ENCODE results near the gene LENG8.
"Not testable (repeated sequence)": the region's sequence is repeated elsewhere in the genome, so short reads cannot be mapped to it uniquely, and the experiment has no call there.

Gene LENG8

DNA sequence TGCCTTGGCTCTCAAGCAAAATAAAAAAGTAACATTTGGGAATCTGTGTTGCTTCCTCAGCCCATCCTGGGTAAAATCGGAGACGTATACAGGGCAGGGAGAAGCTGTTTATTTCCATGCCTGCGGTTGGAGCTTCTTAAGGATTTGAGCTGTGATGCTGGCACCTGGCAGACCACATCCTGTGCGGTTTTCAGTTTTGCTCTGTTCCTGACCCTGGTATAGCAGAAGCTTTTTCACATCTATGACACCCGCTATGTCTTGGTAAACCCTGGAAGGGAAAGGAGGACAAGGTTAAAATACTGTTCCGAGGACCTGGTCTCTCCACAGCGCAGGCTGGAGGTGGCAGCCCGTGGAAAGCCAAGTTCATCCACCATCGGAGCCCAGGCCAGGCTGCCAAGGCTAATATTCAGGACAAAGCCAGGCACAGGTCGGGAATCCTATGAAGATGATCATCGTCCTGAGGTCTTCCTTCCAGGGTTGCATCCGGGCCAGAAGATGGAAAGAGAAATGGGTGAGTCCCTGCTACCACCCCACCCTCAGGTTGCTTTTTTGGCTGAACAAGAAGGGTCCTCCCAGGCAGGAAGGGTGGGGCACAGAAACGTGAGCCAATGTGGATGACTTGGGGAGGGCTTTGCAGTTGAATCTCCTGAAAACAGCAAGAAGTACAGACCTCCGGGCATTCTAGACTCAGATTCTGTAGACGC lies 48.9 kb downstream of the LENG8 start:
- H2AK5ac ChIP-seq (ENCODE audit: low read length); H3K79me1 ChIP-seq (ENCODE audit: low read length); H2BK15ac ChIP-seq (replicated peaks; ENCODE audit: low read depth); H3K4me3 ChIP-seq (ENCODE audit: low read length); H3K4me1 ChIP-seq (ENCODE audit: control insufficient read depth, low read depth, low read length); H4K8ac ChIP-seq (ENCODE audit: low read depth, low read length); H3K4me2 ChIP-seq (ENCODE audit: low read length); H2BK5ac ChIP-seq (ENCODE audit: low read length); H3K27me3 ChIP-seq (ENCODE audit: insufficient read depth, low read length, poor library complexity); H3K56ac ChIP-seq (ENCODE audit: low read length); H3K36me3 ChIP-seq (ENCODE audit: control insufficient read depth, insufficient read depth, low read length); H3K23ac ChIP-seq (ENCODE audit: low read length); H3K18ac ChIP-seq (ENCODE audit: low read length); H3K9ac ChIP-seq (ENCODE audit: low read length); H3K79me2 ChIP-seq (ENCODE audit: control insufficient read depth, insufficient read depth, low read length); H4K5ac ChIP-seq (ENCODE audit: low read length); DNase-seq; H3K27ac ChIP-seq (ENCODE audit: low read depth, low read length); H3K4ac ChIP-seq (ENCODE audit: low read depth, low read length); H2BK120ac ChIP-seq (ENCODE audit: low read depth, low read length): not testable (repeated sequence)
- no CpG with 5 or more reads among the region's 15 CpGs for WGBS (ENCODE audit: extremely low coverage, insufficient coverage, low lambda C conversion rate)

DNA sequence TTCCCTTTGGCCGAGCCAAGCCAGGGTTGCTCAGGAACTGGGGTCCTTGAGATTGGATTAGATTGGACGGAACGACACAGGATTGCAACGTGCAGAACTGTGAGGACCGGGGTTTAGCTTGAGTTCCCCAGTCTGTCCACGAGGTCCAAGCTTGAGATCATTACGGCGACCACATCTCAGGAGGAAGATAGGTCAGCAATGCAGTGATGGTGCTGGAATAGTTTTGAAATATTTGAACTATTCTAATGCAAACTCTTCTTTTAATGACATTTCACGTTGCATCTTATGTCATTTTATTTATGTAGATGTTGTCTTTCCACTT lies 49.4 kb downstream of the LENG8 start:
- not testable (repeated sequence) for H3K56ac ChIP-seq (ENCODE audit: low read length); H2AK5ac ChIP-seq (ENCODE audit: low read length)
- WGBS (ENCODE audit: extremely low coverage, insufficient coverage, low lambda C conversion rate), result no CpG with 5 or more reads among the region's 9 CpGs

DNA sequence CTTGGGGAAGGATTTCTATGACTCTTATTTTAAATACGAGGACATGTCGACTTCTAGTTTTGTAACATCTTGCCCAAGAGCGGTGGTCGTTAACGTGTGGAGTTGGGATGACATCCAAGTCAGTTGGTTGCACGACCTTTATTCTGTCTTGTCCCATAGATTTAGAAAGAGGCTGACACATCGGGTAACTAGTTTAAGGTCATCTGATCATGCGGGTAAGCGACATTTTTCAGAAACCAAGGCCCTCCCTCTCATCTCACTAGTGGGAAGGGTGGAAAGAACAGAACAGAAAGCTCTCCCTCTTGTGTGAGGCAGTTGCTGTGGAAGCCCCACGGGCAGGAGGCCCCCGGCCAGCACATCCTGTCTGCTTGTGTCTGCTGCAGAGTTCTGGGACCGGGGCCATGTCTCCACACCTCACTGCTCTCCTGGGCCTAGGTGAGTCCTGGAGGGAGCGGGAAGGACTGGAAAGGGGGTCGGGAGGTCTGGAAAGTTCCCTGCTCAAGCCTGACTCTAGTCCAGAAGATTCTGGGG lies 53.6 kb downstream of the LENG8 start, which contains the start of gene LAIR2:
Gene LAIR2, plus strand, starts transcription at position 314 of the 531 bp plus-strand sequence. Its CDS starts 88 bp downstream, at position 402.
- H3K4me3 ChIP-seq (ENCODE audit: low read length), result no peak within 1 kb of the TSS
- no peak within 1 kb of the TSS for H2BK5ac ChIP-seq (ENCODE audit: low read length)
- no peak within 1 kb of the TSS for H3K9ac ChIP-seq (ENCODE audit: low read length)
- H3K79me2 ChIP-seq (ENCODE audit: control insufficient read depth, insufficient read depth, low read length), result no peaks in the 10 kb centered on the region
- H3K4me1 ChIP-seq (ENCODE audit: control insufficient read depth, low read depth, low read length), result no peaks in the 10 kb centered on the region
- no peak within 1 kb of the TSS for H2AK5ac ChIP-seq (ENCODE audit: low read length)
- no peak within 1 kb of the TSS for H2BK120ac ChIP-seq (ENCODE audit: low read depth, low read length)
- no CpG with 5 or more reads among the region's 14 CpGs for WGBS (ENCODE audit: extremely low coverage, insufficient coverage, low lambda C conversion rate)
- H3K23ac ChIP-seq (ENCODE audit: low read length), result no peak within 1 kb of the TSS
- H4K8ac ChIP-seq (ENCODE audit: low read depth, low read length), result no peak within 1 kb of the TSS
- no peak within 1 kb of the TSS for H2BK15ac ChIP-seq (replicated peaks; ENCODE audit: low read depth)
- no peak within 1 kb of the TSS for H3K4me2 ChIP-seq (ENCODE audit: low read length)
- no peak within 1 kb of the TSS for H3K18ac ChIP-seq (ENCODE audit: low read length)
- no peak for DNase-seq
- no peak within 1 kb of the TSS for H4K5ac ChIP-seq (ENCODE audit: low read length)
- no peak within 1 kb of the TSS for H3K27ac ChIP-seq (ENCODE audit: low read depth, low read length)
- H3K4ac ChIP-seq (ENCODE audit: low read depth, low read length), result no peak within 1 kb of the TSS
- no peaks in the 10 kb centered on the region for H3K79me1 ChIP-seq (ENCODE audit: low read length)
- no peaks in the 10 kb centered on the region for H3K27me3 ChIP-seq (ENCODE audit: insufficient read depth, low read length, poor library complexity)
- no peaks in the 10 kb centered on the region for H3K36me3 ChIP-seq (ENCODE audit: control insufficient read depth, insufficient read depth, low read length)
- H3K56ac ChIP-seq (ENCODE audit: low read length), result no peak within 1 kb of the TSS

More for the DNA sequence above, 49.4 kb downstream of the LENG8 start:
- not testable (repeated sequence) for H3K4me1 ChIP-seq (ENCODE audit: control insufficient read depth, low read depth, low read length); H3K4me3 ChIP-seq (ENCODE audit: low read length); DNase-seq; H3K9ac ChIP-seq (ENCODE audit: low read length); H3K18ac ChIP-seq (ENCODE audit: low read length); H3K4ac ChIP-seq (ENCODE audit: low read depth, low read length); H3K4me2 ChIP-seq (ENCODE audit: low read length); H2BK15ac ChIP-seq (replicated peaks; ENCODE audit: low read depth); H4K8ac ChIP-seq (ENCODE audit: low read depth, low read length); H3K27ac ChIP-seq (ENCODE audit: low read depth, low read length); H2BK5ac ChIP-seq (ENCODE audit: low read length); H3K27me3 ChIP-seq (ENCODE audit: insufficient read depth, low read length, poor library complexity); H2BK120ac ChIP-seq (ENCODE audit: low read depth, low read length); H3K79me2 ChIP-seq (ENCODE audit: control insufficient read depth, insufficient read depth, low read length); H3K79me1 ChIP-seq (ENCODE audit: low read length); H4K5ac ChIP-seq (ENCODE audit: low read length); H3K36me3 ChIP-seq (ENCODE audit: control insufficient read depth, insufficient read depth, low read length); H3K23ac ChIP-seq (ENCODE audit: low read length)

DNA sequence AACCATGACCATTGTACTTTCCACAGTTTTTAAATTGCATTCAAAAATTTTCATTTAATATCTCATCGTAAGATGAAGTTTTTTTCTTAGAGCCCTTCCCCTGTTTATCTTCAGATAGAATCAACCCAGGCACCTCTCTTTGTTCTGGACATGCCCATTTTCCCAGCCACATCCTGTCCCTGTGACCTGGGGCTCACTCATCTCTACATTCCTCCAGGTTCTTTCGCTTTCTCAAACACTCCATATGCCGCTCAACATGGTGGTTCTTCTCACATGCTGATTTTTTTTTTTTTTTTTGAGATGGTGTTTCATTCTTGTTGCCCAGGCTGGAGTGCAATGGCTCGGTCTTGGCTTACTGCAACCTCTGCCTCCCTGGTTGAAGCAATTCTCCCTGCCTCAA lies 56.5 kb downstream of the LENG8 start:
- not testable (repeated sequence) for H3K18ac ChIP-seq (ENCODE audit: low read length); DNase-seq; H4K8ac ChIP-seq (ENCODE audit: low read depth, low read length); H3K4me3 ChIP-seq (ENCODE audit: low read length); H3K36me3 ChIP-seq (ENCODE audit: control insufficient read depth, insufficient read depth, low read length); H2BK120ac ChIP-seq (ENCODE audit: low read depth, low read length); H3K4me2 ChIP-seq (ENCODE audit: low read length); H3K79me1 ChIP-seq (ENCODE audit: low read length); H3K4me1 ChIP-seq (ENCODE audit: control insufficient read depth, low read depth, low read length); H2AK5ac ChIP-seq (ENCODE audit: low read length); H3K23ac ChIP-seq (ENCODE audit: low read length); H4K5ac ChIP-seq (ENCODE audit: low read length); H3K56ac ChIP-seq (ENCODE audit: low read length); H3K4ac ChIP-seq (ENCODE audit: low read depth, low read length); H3K9ac ChIP-seq (ENCODE audit: low read length); H3K27ac ChIP-seq (ENCODE audit: low read depth, low read length); H3K79me2 ChIP-seq (ENCODE audit: control insufficient read depth, insufficient read depth, low read length); H2BK5ac ChIP-seq (ENCODE audit: low read length); H2BK15ac ChIP-seq (replicated peaks; ENCODE audit: low read depth); H3K27me3 ChIP-seq (ENCODE audit: insufficient read depth, low read length, poor library complexity)
- no CpG with 5 or more reads among the region's 4 CpGs for WGBS (ENCODE audit: extremely low coverage, insufficient coverage, low lambda C conversion rate)

DNA sequence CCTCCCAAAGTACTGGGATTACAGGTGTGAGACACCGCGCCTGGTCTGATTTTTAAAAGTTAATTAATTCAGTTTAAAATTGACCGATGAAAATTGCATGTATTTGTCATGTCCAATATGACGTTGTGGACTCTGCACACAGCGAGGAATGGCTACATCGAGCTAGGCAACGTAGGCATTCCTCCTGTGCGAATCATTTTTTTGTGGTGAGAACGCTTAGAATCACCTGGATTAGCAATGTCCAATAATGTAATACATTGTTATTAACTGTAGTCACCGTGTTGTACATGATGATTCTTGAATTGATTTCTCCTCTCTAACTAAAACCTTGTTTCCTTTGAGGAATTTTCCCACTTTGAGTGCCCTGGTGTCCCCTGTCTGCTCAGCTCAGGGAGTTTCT lies 57.1 kb downstream of the LENG8 start:
- no peak overlapping the region for H3K27ac ChIP-seq (ENCODE audit: low read depth, low read length)
- no peak overlapping the region for H3K9ac ChIP-seq (ENCODE audit: low read length)
- no peaks in the 10 kb centered on the region for H3K4me1 ChIP-seq (ENCODE audit: control insufficient read depth, low read depth, low read length)
- H3K23ac ChIP-seq (ENCODE audit: low read length), result no peak overlapping the region
- H2BK120ac ChIP-seq (ENCODE audit: low read depth, low read length), result no peak overlapping the region
- no peak overlapping the region for H4K8ac ChIP-seq (ENCODE audit: low read depth, low read length)
- H2AK5ac ChIP-seq (ENCODE audit: low read length), result no peak overlapping the region
- no peak overlapping the region for H3K4me2 ChIP-seq (ENCODE audit: low read length)
- WGBS (ENCODE audit: extremely low coverage, insufficient coverage, low lambda C conversion rate), result no CpG with 5 or more reads among the region's 10 CpGs
- no peak overlapping the region for H3K18ac ChIP-seq (ENCODE audit: low read length)
- H3K36me3 ChIP-seq (ENCODE audit: control insufficient read depth, insufficient read depth, low read length), result no peaks in the 10 kb centered on the region
- no peaks in the 10 kb centered on the region for H3K27me3 ChIP-seq (ENCODE audit: insufficient read depth, low read length, poor library complexity)
- no peak overlapping the region for H2BK15ac ChIP-seq (replicated peaks; ENCODE audit: low read depth)
- H3K56ac ChIP-seq (ENCODE audit: low read length), result no peak overlapping the region
- no peaks in the 10 kb centered on the region for H3K79me2 ChIP-seq (ENCODE audit: control insufficient read depth, insufficient read depth, low read length)
- no peak overlapping the region for H3K4ac ChIP-seq (ENCODE audit: low read depth, low read length)
- H3K79me1 ChIP-seq (ENCODE audit: low read length), result no peaks in the 10 kb centered on the region
- no peak overlapping the region for H3K4me3 ChIP-seq (ENCODE audit: low read length)
- DNase-seq, result no peak
- H2BK5ac ChIP-seq (ENCODE audit: low read length), result no peak overlapping the region
- no peak overlapping the region for H4K5ac ChIP-seq (ENCODE audit: low read length)

Measured in mesendoderm (in vitro differentiated cells).